GM12874 (cell line): Measurements from ENCODE around the gene SLX9.

Experiments
- TF ChIP-seq, protein P1 (sequence below): IDR thresholded peaks from 2 replicates; pipeline ENCODE4 v1.5.1; 2011; ENCODE audit warnings: low read depth, mild to moderate bottlenecking, control low read depth, low read length, moderate library complexity; ENCODE audit not compliant: insufficient read depth

The SLX9 gene

GRCh38 chr21:44980562-44981489 lies 41.0 kb downstream of the SLX9 start:
- TF ChIP-seq, protein P1, sequence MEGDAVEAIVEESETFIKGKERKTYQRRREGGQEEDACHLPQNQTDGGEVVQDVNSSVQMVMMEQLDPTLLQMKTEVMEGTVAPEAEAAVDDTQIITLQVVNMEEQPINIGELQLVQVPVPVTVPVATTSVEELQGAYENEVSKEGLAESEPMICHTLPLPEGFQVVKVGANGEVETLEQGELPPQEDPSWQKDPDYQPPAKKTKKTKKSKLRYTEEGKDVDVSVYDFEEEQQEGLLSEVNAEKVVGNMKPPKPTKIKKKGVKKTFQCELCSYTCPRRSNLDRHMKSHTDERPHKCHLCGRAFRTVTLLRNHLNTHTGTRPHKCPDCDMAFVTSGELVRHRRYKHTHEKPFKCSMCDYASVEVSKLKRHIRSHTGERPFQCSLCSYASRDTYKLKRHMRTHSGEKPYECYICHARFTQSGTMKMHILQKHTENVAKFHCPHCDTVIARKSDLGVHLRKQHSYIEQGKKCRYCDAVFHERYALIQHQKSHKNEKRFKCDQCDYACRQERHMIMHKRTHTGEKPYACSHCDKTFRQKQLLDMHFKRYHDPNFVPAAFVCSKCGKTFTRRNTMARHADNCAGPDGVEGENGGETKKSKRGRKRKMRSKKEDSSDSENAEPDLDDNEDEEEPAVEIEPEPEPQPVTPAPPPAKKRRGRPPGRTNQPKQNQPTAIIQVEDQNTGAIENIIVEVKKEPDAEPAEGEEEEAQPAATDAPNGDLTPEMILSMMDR = no peak

GRCh38 chr21:44982558-44983250 lies 42.9 kb downstream of the SLX9 start:
- TF ChIP-seq, protein P1 = no peak

GRCh38 chr21:44983421-44984206 lies 43.8 kb downstream of the SLX9 start:
- TF ChIP-seq, protein P1 = no peak

GRCh38 chr21:44984428-44984791 lies 44.6 kb downstream of the SLX9 start:
- TF ChIP-seq, protein P1 = no peak

GRCh38 chr21:44984792-44985440 lies 45.1 kb downstream of the SLX9 start:
- TF ChIP-seq, protein P1 = no peak

- TF ChIP-seq, protein P1 = no peak
Measured at GRCh38 chr21:44985441-44986401, 45.9 kb downstream of the SLX9 start.
